ENCODE results near the gene PPAN. TPM values are rescaled to one million over a fixed set of nuclear protein-coding genes. Genes with fewer than 3 reads are reported as not detected.

Gene PPAN
- total RNA-seq, 1 donor from 2014 or later: 27.0 TPM

DNA sequence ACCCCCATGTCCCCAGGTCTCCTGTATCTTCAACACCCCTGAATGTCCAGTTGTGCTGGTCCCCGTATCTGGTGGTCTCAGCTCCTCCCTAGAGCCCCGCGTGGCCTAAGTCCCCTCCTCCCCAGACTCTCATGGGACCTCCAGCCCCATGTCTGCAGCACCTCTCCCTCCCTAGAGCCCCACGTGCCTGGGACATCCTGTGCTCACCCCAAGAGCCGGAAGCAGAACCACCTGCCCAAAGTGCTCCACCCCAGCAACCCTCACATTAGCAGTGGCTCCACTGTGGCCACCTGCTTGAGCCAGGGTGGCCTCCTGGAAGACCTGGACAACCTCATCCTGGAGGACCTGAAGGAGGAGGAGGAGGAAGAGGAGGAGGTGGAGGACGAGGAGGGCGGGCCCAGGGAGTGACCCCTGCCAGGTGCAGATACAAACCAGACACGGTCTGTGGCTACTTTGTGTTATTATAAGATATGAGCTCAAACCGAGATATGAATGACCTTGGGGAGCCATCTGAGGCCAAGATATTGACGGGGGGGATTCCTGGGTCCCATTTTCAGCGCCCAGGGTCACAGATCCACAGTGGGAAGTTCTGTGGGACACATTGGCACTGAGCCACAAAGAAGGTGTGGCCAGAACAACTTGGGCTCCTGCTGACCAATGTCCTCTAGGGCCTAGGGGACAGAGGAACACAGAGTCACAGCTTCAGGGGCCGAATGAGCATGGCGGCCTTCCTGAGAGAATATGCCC is 14.1 kb upstream of the PPAN start:
- DNase-seq (ENCODE audit: missing footprints) (no peak), ATAC-seq (no peak)
- intact Hi-C loops (cut with DNase I): no loop called here

- no peak for DNase-seq (ENCODE audit: missing footprints)
- no peak for ATAC-seq
- intact Hi-C loops (cut with DNase I): no loop called here
These were observed 13.4 kb upstream of the PPAN start for GRCh38 chr19:10092648-10093294.

GRCh38 chr19:10093295-10094186 is 12.6 kb upstream of the PPAN start:
- ATAC-seq: no peak
- intact Hi-C loops (cut with DNase I): no loop called here
- peak; percentile 66 for DNase-seq (ENCODE audit: missing footprints)

GRCh38 chr19:10095622-10095947 is 10.6 kb upstream of the PPAN start:
- intact Hi-C loops (cut with DNase I): no loop called here
- no peak for DNase-seq (ENCODE audit: missing footprints)

GRCh38 chr19:10095948-10096614 is 10.1 kb upstream of the PPAN start:
- ATAC-seq (peak; percentile 92), DNase-seq (ENCODE audit: missing footprints) (peak; percentile 93)
- intact Hi-C loops (cut with DNase I): no loop called here

More at GRCh38 chr19:10095622-10095947, 10.6 kb upstream of the PPAN start:
- no peak for ATAC-seq

DNA sequence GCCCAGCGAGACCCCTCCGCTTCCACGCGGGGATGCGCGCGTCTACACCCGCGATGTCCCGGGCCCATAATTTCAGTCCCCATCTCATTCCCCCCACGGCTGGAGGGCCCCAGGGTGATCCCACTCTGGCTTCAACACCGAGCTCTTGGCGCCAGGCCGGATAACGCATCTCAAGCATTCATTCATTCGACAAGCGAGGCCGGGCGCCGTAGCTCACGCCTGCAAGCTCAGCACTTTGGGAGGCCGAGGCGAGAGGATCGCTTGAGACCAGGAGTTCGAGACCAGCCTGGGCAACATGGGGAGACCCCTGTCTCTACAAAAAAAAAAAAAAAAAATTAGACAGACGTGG is 9.6 kb upstream of the PPAN start:
- intact Hi-C loops (cut with DNase I): no loop called here
- DNase-seq (ENCODE audit: missing footprints) (peak; percentile 76), ATAC-seq (no peak)

GRCh38 chr19:10100163-10100785 is 5.9 kb upstream of the PPAN start:
- no peak for ATAC-seq
- intact Hi-C loops (cut with DNase I): no loop called here
- no peak for DNase-seq (ENCODE audit: missing footprints)

- ATAC-seq (no peak), DNase-seq (ENCODE audit: missing footprints) (no peak)
- intact Hi-C loops (cut with DNase I): no loop called here
These were observed 3.4 kb upstream of the PPAN start for GRCh38 chr19:10102787-10103236.

DNA sequence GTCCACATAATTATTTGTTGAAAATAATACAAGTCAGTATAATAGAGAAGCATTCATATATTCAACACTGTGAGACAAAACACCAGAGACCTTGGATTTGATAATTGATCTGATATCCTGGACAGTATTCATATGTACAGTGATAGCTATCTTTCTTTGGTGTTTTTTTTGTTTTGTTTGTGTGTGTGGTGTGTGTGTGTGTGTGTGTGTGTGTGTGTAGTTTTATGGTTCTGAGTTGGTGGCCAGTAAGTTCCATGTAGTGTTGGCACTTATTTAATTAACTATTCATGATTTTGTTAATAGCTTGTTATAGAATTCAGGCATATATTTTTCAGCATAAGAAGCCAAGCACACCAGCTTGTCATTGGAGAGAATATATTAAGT is 2.0 kb upstream of the PPAN start:
- intact Hi-C loops (cut with DNase I): no loop called here
- DNase-seq (ENCODE audit: missing footprints): no peak
- no peak for ATAC-seq

DNA sequence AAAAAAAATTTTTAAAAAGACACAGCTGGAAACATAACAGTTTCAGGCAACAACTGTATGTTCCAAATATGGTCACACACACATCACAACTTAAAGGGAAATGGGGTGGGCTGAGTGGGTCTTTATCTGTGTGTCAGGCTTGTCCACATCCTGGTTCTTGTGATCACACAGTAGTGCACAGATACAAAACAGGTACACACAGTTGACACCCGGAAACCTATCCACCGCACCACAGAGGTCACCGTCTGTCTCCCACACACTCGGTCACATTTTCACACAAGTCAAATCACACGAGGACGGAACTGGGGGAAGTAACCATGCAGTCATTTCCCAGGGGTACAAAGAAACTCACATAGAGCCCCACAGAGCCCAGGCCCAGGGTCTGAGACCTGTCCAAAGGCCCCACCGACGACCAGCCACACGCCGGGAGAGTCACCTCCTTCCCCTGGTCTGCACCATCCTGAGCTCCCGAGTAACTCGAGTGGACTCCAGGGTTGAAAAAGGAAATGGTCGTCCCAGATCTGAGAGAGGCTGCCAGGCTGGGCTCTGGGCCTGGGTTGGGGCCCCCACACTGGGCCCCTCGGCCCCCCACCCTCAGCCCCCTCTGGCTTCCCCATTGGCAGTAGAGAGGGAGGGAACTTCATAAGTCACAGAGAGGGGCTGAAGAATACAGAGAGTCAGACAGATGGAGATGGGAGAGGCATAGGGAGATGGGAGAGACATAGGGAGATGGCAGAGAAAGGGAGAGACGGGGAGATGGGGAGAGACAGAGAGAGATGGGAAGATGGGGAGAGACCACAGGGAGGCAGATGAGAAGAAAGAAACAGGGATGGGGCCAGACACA is 1.3 kb upstream of the PPAN start:
- intact Hi-C loops (cut with DNase I): no loop called here
- no peak for ATAC-seq
- peak; percentile 71 for DNase-seq (ENCODE audit: missing footprints)

DNA sequence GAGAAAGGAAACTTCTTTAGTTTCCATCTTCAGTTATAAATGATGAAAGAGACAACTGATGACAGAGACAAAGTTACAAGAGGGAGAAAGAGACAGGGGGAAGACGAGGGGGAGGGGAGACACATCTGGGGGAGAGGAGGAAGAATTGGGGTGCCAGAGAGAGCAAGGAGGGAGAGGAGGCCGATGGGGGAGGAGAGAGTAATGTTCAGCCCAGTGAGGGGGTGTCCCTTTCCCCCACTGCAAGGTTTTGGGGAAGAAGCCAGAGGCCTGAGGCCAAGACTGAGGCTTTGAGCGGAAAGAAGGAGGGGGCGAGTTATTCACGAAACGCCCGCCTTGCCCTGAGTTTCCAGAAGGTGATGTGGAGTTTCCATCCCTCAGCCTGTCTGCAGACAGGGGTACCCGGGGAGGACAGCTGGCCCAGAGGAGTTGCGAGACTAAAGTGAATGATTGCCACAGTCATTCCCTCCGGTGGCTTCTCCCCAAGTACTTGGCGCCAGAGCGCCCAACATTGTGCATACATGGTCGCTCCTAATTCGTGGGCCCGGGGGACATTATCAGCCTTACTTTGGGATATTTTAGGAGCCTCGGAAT is 558 bp upstream of the PPAN start:
- ATAC-seq: no peak
- intact Hi-C loops (cut with DNase I): no loop called here
- no peak for DNase-seq (ENCODE audit: missing footprints)

DNA sequence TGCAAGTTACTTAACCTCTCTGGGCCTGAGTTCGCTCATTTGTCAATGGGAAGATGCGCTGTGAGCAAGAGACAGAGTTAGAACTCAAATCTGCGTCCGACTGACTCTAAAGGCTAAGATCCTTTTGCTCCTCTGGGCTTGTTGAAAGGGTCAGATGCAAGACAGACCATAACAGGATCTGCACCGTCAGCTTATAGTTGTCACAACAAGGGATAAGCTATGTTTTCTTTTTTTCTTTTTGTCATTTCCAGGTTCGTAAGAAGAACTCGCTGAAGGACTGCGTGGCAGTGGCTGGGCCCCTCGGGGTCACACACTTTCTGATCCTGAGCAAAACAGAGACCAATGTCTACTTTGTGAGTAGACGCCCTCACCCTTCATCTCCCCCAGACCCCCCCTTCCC is 1.1 kb downstream of the PPAN start:
- ATAC-seq (no peak), DNase-seq (ENCODE audit: missing footprints) (no peak)
- intact Hi-C loops (cut with DNase I): no loop called here

GRCh38 chr19:10107817-10108367 is 1.7 kb downstream of the PPAN start:
- intact Hi-C loops (cut with DNase I): no loop called here
- DNase-seq (ENCODE audit: missing footprints): no peak
- no peak for ATAC-seq

GRCh38 chr19:10109528-10109927 is 3.4 kb downstream of the PPAN start:
- ATAC-seq (no peak), DNase-seq (ENCODE audit: missing footprints) (no peak)
- intact Hi-C loops (cut with DNase I): no loop called here

- intact Hi-C loops (cut with DNase I): loop anchor here (10.0 kb wide), 1 partner anchor 284 kb away; no protein-coding TSS in a partner anchor
- DNase-seq (ENCODE audit: missing footprints): no peak
- ATAC-seq: no peak
These were observed 4.2 kb downstream of the PPAN start for GRCh38 chr19:10110076-10110971.

DNA sequence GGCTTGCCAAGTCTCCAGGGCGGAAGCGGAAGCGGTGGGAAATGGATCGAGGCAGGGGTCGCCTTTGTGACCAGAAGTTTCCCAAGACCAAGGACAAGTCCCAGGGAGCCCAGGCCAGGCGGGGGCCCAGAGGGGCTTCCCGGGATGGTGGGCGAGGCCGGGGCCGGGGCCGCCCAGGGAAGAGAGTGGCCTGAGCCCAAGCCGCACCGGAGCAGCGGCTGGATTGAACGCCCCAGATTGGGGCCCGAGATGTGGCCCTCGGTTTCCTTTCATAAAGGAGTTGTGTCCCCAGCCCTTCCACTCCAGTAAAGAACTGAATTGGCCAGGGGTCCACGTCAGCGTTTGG is 4.8 kb downstream of the PPAN start:
- intact Hi-C loops (cut with DNase I): loop anchor here (10.0 kb wide), 1 partner anchor 284 kb away; no protein-coding TSS in a partner anchor
- no peak for ATAC-seq
- no peak for DNase-seq (ENCODE audit: missing footprints)

Data from Right ventricle myocardium inferior (tissue), 1 donor.